ENCODE results near the gene LRBA. TPM values are rescaled to one million over a fixed set of nuclear protein-coding genes. Genes with fewer than 3 reads are reported as not detected.

The LRBA gene
- total RNA-seq, 6 experiments from 2014 or later: 13.6 to 17.6 (median 15.0) TPM

GRCh38 chr4:150261571-150261970 is 753.5 kb downstream of the LRBA start:
- peaks cover 28% of the 10 kb centered on the region for H3K9me3 Mint-ChIP-seq
- no peak for TF ChIP-seq CTCF (IDR thresholded peaks at IDR 0.05)
- peaks cover 82% of the 10 kb centered on the region for H3K36me3 Mint-ChIP-seq (ENCODE audit: low read depth)
- peaks cover 70% of the 10 kb centered on the region for H3K4me1 Mint-ChIP-seq (ENCODE audit: low read depth)
- peaks cover 88% of the 10 kb centered on the region for H3K27me3 Mint-ChIP-seq (ENCODE audit: insufficient read depth)
- peak overlapping the region; percentile 54 for H3K27ac Mint-ChIP-seq
- peak overlapping the region; percentile 57; the same call in 1 of the 2 replicates for H3K4me3 Mint-ChIP-seq
- no peak for DNase-seq

DNA sequence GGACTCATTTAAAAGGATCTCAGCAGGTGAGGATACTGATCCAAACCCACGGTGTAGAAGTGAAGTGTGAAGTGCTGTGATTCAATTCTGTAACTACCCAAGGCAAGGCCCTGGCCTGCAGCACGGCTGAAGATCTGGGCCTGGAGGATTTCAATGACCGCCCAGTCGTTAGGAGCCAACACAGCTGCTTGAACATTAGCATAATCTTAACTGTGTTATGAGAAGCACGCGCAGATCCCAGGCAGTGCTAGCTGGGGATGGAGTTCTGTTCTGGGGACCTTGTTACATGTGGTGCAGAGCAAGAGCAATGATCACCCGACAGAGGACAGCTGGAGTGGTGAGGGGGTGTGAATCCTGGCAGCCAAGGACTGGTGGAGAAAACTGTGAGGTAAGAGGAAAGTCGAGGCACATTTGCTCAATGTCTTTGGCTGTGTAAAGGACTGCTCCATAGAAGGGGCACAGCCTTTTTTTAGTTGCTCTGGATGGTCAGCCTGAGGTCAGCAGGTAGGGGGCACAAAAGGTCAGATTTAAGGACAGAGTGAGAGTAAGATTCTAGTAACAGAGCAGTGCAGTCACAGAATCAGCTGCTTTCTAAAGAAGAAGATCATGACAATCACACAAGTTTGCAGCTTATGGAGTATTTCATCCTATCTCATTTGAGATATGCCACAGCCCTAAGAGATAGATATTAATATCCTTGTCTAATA is 755.1 kb downstream of the LRBA start:
- Mint-ChIP-seq H3K36me3 (ENCODE audit: low read depth) (peaks cover 79% of the 10 kb centered on the region), H3K4me1 (ENCODE audit: low read depth) (peaks cover 54% of the 10 kb centered on the region), H3K27me3 (ENCODE audit: insufficient read depth) (peaks cover 84% of the 10 kb centered on the region), H3K4me3 (peak overlapping the region; percentile 4; the same call in 1 of the 2 replicates), H3K27ac (peak overlapping the region; percentile 54), H3K9me3 (peaks cover 19% of the 10 kb centered on the region; the same call in 1 of the 2 replicates)
- no peak for TF ChIP-seq CTCF (IDR thresholded peaks at IDR 0.05)
- DNase-seq: no peak

DNA sequence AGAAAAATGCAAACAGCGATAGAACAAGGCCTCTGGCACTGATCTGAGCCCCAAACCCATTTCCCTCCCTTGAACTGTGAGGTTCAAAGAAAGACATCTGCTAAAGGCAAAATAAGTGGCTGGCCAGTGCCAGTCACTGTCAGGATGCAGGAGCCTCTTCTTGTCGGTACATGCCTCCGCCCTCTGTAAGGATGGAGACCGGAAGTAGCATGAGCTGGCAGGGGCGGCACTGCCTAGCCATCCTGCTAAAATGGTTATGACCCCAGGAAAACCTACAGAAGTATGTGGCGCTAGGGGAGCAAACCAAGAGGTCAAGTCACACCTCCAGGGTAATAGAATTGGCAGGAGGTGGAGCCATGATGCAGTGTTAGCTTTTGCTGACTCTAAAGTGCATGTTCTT is 756.5 kb downstream of the LRBA start:
- Mint-ChIP-seq H3K27me3 (ENCODE audit: insufficient read depth) (peaks cover 84% of the 10 kb centered on the region), H3K4me3 (peak overlapping the region; percentile 26; the same call in 1 of the 2 replicates), H3K27ac (peak overlapping the region; percentile 44), H3K4me1 (ENCODE audit: low read depth) (peaks cover 40% of the 10 kb centered on the region; the same call in 1 of the 2 replicates), H3K36me3 (ENCODE audit: low read depth) (peaks cover 75% of the 10 kb centered on the region), H3K9me3 (peaks cover 12% of the 10 kb centered on the region; the same call in 1 of the 2 replicates)
- DNase-seq: no peak
- TF ChIP-seq CTCF (IDR thresholded peaks at IDR 0.05): no peak

GRCh38 chr4:150256841-150257730 is 758.0 kb downstream of the LRBA start:
- peaks cover 87% of the 10 kb centered on the region for H3K27me3 Mint-ChIP-seq (ENCODE audit: insufficient read depth)
- peak overlapping the region; percentile 49; the same call in 1 of the 2 replicates for H3K27ac Mint-ChIP-seq
- H3K36me3 Mint-ChIP-seq (ENCODE audit: low read depth): peaks cover 80% of the 10 kb centered on the region
- H3K4me1 Mint-ChIP-seq (ENCODE audit: low read depth): peaks cover 41% of the 10 kb centered on the region; the same call in 1 of the 2 replicates
- peak overlapping the region; percentile 49; the same call in 1 of the 2 replicates for H3K4me3 Mint-ChIP-seq
- no peak for DNase-seq
- TF ChIP-seq CTCF (IDR thresholded peaks at IDR 0.05): no peak
- H3K9me3 Mint-ChIP-seq: peaks cover 19% of the 10 kb centered on the region

- no peak for TF ChIP-seq CTCF (IDR thresholded peaks at IDR 0.05)
- Mint-ChIP-seq H3K27ac (peak overlapping the region; percentile 49), H3K27me3 (ENCODE audit: insufficient read depth) (peaks cover 86% of the 10 kb centered on the region), H3K4me3 (peak overlapping the region; percentile 49; the same call in 1 of the 2 replicates), H3K4me1 (ENCODE audit: low read depth) (peaks cover 39% of the 10 kb centered on the region; the same call in 1 of the 2 replicates), H3K9me3 (peaks cover 23% of the 10 kb centered on the region), H3K36me3 (ENCODE audit: low read depth) (peaks cover 78% of the 10 kb centered on the region)
- no peak for DNase-seq
Measured at GRCh38 chr4:150256225-150256620, 758.9 kb downstream of the LRBA start.

Data from HFFc6 (cell line).